ENCODE measurements around the gene PALLD.

- TF ChIP-seq, protein P1, sequence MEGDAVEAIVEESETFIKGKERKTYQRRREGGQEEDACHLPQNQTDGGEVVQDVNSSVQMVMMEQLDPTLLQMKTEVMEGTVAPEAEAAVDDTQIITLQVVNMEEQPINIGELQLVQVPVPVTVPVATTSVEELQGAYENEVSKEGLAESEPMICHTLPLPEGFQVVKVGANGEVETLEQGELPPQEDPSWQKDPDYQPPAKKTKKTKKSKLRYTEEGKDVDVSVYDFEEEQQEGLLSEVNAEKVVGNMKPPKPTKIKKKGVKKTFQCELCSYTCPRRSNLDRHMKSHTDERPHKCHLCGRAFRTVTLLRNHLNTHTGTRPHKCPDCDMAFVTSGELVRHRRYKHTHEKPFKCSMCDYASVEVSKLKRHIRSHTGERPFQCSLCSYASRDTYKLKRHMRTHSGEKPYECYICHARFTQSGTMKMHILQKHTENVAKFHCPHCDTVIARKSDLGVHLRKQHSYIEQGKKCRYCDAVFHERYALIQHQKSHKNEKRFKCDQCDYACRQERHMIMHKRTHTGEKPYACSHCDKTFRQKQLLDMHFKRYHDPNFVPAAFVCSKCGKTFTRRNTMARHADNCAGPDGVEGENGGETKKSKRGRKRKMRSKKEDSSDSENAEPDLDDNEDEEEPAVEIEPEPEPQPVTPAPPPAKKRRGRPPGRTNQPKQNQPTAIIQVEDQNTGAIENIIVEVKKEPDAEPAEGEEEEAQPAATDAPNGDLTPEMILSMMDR (IDR thresholded peaks at IDR 0.05), result no peak
- TF ChIP-seq SIN3A (IDR thresholded peaks at IDR 0.05; ENCODE audit: borderline replicate concordance, insufficient read depth, low read depth, low read length) (no peak), POLR2AphosphoS5 (IDR thresholded peaks at IDR 0.05; ENCODE audit: low read depth, low read length) (no peak), TCF7L2 (IDR thresholded peaks at IDR 0.05; ENCODE audit: low read depth, low read length) (no peak)
- TF ChIP-seq, protein P2, sequence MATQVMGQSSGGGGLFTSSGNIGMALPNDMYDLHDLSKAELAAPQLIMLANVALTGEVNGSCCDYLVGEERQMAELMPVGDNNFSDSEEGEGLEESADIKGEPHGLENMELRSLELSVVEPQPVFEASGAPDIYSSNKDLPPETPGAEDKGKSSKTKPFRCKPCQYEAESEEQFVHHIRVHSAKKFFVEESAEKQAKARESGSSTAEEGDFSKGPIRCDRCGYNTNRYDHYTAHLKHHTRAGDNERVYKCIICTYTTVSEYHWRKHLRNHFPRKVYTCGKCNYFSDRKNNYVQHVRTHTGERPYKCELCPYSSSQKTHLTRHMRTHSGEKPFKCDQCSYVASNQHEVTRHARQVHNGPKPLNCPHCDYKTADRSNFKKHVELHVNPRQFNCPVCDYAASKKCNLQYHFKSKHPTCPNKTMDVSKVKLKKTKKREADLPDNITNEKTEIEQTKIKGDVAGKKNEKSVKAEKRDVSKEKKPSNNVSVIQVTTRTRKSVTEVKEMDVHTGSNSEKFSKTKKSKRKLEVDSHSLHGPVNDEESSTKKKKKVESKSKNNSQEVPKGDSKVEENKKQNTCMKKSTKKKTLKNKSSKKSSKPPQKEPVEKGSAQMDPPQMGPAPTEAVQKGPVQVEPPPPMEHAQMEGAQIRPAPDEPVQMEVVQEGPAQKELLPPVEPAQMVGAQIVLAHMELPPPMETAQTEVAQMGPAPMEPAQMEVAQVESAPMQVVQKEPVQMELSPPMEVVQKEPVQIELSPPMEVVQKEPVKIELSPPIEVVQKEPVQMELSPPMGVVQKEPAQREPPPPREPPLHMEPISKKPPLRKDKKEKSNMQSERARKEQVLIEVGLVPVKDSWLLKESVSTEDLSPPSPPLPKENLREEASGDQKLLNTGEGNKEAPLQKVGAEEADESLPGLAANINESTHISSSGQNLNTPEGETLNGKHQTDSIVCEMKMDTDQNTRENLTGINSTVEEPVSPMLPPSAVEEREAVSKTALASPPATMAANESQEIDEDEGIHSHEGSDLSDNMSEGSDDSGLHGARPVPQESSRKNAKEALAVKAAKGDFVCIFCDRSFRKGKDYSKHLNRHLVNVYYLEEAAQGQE (IDR thresholded peaks at IDR 0.05; ENCODE audit: insufficient read depth in 1 of 2, low read depth in 2 of 2, low read length in 1 of 2), result no peak
Observed at GRCh38 chr4:168815379-168816345, 318.8 kb downstream of the PALLD start.

Measured in Panc1 (cell line).